HEK293T (cell line): Measurements from ENCODE around the gene MTREX.

Experiments
- ARNT ChIP-seq: fragments of 450-650 bp; IDR thresholded peaks from 2 replicates; pipeline ENCODE4 v1.6.1; 2017; ENCODE audit warnings: mild to moderate bottlenecking
- BHLHE40 ChIP-seq: fragments of 450-650 bp; IDR thresholded peaks from 2 replicates; pipeline ENCODE4 v1.6.1; 2016; ENCODE audit warnings: mild to moderate bottlenecking, moderate library complexity, borderline replicate concordance
- CTBP1 ChIP-seq: fragments of 450-650 bp; IDR thresholded peaks from 2 replicates; pipeline ENCODE4 v1.6.1; 2016; ENCODE audit warnings: borderline replicate concordance
- ELF4 ChIP-seq: fragments of 450-650 bp; IDR thresholded peaks from 2 replicates; pipeline ENCODE4 v1.6.1; 2017; ENCODE audit warnings: antibody characterized with exemption
- FOXA1 ChIP-seq: fragments of 450-650 bp; IDR thresholded peaks from 2 replicates; pipeline ENCODE4 v1.6.1; 2016; ENCODE audit warnings: mild to moderate bottlenecking
- FOXK2 ChIP-seq: fragments of 450-650 bp; IDR thresholded peaks from 2 replicates; pipeline ENCODE4 v1.6.1; 2016; ENCODE audit warnings: mild to moderate bottlenecking
- FOXM1 ChIP-seq: fragments of 450-650 bp; IDR thresholded peaks from 2 replicates; pipeline ENCODE4 v1.6.1; 2017; ENCODE audit warnings: mild to moderate bottlenecking, borderline replicate concordance
- HDGF ChIP-seq: fragments of 450-650 bp; IDR thresholded peaks from 2 replicates; pipeline ENCODE4 v1.6.1; 2017; ENCODE audit warnings: antibody characterized with exemption, borderline replicate concordance
- L3MBTL2 ChIP-seq: fragments of 450-650 bp; conservative IDR thresholded peaks from 2 replicates; pipeline ENCODE4 v1.6.1; 2016; ENCODE audit warnings: mild to moderate bottlenecking
- NFRKB ChIP-seq: fragments of 450-650 bp; IDR thresholded peaks from 2 replicates; pipeline ENCODE4 v1.6.1; 2016; ENCODE audit warnings: mild to moderate bottlenecking, moderate library complexity
- SP1 ChIP-seq: fragments of 450-650 bp; IDR thresholded peaks from 2 replicates; pipeline ENCODE4 v1.6.1; 2017
- SUZ12 ChIP-seq: fragments of 450-650 bp; IDR thresholded peaks from 2 replicates; pipeline ENCODE4 v1.6.1; 2016; ENCODE audit warnings: mild to moderate bottlenecking
- TARDBP ChIP-seq: fragments of 450-650 bp; IDR thresholded peaks from 2 replicates; pipeline ENCODE4 v1.6.1; 2016

DNA sequence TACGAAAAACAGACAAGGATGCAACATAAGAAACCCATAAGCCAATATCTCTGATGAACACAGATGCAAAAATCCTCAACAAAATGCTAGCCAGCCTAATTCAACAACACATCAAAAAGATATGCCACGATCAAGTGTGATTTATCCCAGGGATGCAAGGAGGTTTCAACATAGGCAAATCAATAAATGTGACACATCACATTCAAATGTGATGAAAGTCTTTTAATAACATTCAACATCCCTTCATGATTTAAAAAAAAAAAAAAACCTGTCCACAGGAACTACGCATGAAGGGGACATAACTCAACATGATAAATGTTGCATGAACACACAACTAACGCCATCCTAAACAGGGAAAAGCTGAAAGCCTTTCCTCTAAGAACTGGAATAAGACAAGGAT, 124.8 kb downstream of the MTREX start:
- TF ChIP-seq SP1 (no peak), ELF4 (no peak), SUZ12 (no peak), FOXM1 (no peak), CTBP1 (no peak), FOXA1 (no peak), ARNT (no peak), HDGF (no peak), NFRKB (no peak), TARDBP (no peak), L3MBTL2 (no peak), BHLHE40 (no peak), FOXK2 (no peak)
